ENCODE data around the gene CPA3. TPM values are rescaled to one million over a fixed set of nuclear protein-coding genes. Genes with fewer than 3 reads are reported as not detected.

The CPA3 gene
- total RNA-seq, 4 donors from 2014 or later = 1.9 to 19.8 (median 4.1) TPM

DNA sequence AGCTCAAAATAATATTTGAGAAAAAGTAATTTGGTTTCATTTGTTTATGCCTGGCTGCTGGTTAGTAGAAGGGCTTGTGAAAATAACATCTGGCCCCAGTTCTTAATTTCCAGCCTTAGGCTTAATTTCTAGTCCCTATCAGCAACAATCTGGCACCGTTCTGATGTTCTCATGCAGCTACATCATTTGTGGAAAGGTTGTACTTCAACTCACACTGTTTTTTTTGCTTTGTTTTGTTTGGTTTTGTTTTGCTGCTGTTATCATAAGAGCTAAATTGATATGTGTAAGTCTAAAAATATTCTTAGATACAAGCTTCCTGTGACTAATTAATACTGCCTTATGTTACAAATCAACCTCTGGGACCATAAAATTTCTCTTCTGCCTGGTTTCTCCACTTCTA lies 8.9 kb downstream of the CPA3 start:
- no peak for DNase-seq (ENCODE audit: low spot score in 2 of 2)
- TF ChIP-seq, protein P1, sequence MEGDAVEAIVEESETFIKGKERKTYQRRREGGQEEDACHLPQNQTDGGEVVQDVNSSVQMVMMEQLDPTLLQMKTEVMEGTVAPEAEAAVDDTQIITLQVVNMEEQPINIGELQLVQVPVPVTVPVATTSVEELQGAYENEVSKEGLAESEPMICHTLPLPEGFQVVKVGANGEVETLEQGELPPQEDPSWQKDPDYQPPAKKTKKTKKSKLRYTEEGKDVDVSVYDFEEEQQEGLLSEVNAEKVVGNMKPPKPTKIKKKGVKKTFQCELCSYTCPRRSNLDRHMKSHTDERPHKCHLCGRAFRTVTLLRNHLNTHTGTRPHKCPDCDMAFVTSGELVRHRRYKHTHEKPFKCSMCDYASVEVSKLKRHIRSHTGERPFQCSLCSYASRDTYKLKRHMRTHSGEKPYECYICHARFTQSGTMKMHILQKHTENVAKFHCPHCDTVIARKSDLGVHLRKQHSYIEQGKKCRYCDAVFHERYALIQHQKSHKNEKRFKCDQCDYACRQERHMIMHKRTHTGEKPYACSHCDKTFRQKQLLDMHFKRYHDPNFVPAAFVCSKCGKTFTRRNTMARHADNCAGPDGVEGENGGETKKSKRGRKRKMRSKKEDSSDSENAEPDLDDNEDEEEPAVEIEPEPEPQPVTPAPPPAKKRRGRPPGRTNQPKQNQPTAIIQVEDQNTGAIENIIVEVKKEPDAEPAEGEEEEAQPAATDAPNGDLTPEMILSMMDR (IDR thresholded peaks at IDR 0.05) = no peak
- no peak for TF ChIP-seq POLR2A (IDR thresholded peaks at IDR 0.05)
- H3K4me3 ChIP-seq (ENCODE audit: low read depth, poor library complexity, severe bottlenecking) = no peak overlapping the region
- intact Hi-C loops (cut with DNase I; ENCODE audit: low total_unique reads) = no loop called here
- 28 to 33% methylated on average over 1 of the region's 1 CpG for WGBS, 2 donors

DNA sequence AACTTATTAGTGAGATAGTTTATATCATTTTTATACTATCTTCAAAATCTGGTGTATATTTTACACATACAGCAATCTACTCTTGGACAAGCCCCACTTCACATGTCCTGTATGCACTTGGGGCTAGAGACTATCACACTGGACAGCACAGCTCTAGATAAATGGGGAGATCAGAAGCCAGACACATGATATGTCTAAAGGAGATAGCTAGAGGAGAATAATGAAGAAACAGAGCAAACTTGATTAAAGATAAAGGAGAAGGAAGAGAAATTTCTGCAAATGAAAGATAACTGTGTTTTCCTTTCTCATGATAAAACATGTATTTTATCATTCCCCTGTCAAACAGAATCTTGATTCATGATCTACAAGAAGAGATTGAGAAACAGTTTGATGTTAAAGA lies 13.0 kb downstream of the CPA3 start:
- no peak for DNase-seq (ENCODE audit: low spot score in 2 of 2)
- TF ChIP-seq, protein P1 (IDR thresholded peaks at IDR 0.05) = no peak
- TF ChIP-seq POLR2A (IDR thresholded peaks at IDR 0.05) = no peak
- no peak overlapping the region for H3K4me3 ChIP-seq (ENCODE audit: low read depth, poor library complexity, severe bottlenecking)
- intact Hi-C loops (cut with DNase I; ENCODE audit: low total_unique reads) = no loop called here

DNA sequence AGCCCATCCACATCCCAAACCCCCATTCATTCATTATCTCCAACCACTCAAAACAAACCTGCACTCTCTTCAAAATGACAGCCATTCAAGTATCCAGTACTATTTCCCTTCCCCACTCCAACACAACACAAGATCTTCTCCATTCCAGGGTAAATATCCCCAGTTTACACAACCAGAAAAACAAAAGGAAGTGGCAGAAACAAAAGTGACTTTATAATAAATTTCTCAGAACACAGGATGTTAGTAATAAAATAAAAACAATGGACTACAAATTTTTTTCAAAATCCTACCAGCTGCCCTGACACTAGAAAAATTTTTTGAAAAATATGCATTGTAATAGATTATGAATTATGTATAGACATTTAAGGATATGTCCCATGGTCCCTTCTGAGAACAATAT lies 14.2 kb downstream of the CPA3 start:
- TF ChIP-seq POLR2A (IDR thresholded peaks at IDR 0.05) = no peak
- TF ChIP-seq, protein P1 (IDR thresholded peaks at IDR 0.05) = no peak
- intact Hi-C loops (cut with DNase I; ENCODE audit: low total_unique reads) = no loop called here
- no peak for DNase-seq (ENCODE audit: low spot score in 2 of 2)
- no peak overlapping the region for H3K4me3 ChIP-seq (ENCODE audit: low read depth, poor library complexity, severe bottlenecking)

GRCh38 chr3:148880681-148881080 lies 15.6 kb downstream of the CPA3 start:
- no peak overlapping the region for H3K4me3 ChIP-seq (ENCODE audit: low read depth, poor library complexity, severe bottlenecking)
- intact Hi-C loops (cut with DNase I; ENCODE audit: low total_unique reads) = no loop called here
- DNase-seq (ENCODE audit: low spot score in 2 of 2) = no peak
- no peak for TF ChIP-seq POLR2A (IDR thresholded peaks at IDR 0.05)
- TF ChIP-seq, protein P1 (IDR thresholded peaks at IDR 0.05) = no peak

DNA sequence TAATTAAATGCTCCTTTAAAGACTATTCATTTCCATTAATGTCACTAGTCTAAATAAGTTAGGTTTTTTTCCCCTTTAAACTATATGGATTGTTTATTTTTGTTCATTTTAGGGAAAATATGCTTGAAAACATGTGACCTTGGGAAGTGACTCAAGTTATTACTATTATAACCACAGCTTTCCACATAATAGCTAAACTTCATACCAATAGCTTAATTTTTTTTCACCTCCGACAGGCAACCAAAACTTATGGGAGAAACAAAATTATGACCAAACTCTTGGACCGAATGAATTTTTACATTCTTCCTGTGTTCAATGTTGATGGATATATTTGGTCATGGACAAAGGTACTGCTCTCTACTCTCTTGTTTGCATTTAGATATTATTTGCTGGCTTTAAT lies 16.2 kb downstream of the CPA3 start:
- TF ChIP-seq POLR2A (IDR thresholded peaks at IDR 0.05) = no peak
- TF ChIP-seq, protein P1 (IDR thresholded peaks at IDR 0.05) = no peak
- WGBS, 2 donors = 88 to 93% methylated on average over 2 of the region's 2 CpGs
- DNase-seq (ENCODE audit: low spot score in 2 of 2) = no peak
- intact Hi-C loops (cut with DNase I; ENCODE audit: low total_unique reads) = no loop called here
- H3K4me3 ChIP-seq (ENCODE audit: low read depth, poor library complexity, severe bottlenecking) = no peak overlapping the region

DNA sequence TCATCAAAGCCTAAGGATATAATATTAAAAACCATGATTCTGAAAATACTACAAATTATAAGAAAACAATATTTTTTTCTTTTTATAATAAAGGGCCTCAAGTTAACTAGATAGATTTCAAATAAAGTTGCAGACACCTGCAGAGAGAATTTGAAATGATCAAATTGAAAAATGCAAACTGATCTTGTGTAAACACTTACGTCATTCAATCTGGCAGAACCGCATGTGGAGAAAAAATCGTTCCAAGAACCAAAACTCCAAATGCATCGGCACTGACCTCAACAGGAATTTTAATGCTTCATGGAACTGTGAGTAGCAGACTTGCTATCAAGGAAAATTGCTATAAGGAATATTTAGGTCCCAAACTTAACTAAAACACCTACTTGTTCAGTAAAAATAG lies 17.2 kb downstream of the CPA3 start:
- intact Hi-C loops (cut with DNase I; ENCODE audit: low total_unique reads) = no loop called here
- TF ChIP-seq, protein P1 (IDR thresholded peaks at IDR 0.05) = no peak
- no peak for TF ChIP-seq POLR2A (IDR thresholded peaks at IDR 0.05)

More for the DNA sequence above, 17.2 kb downstream of the CPA3 start:
- DNase-seq (ENCODE audit: low spot score in 2 of 2) = no peak
- 55 to 59% methylated on average over 4 of the region's 4 CpGs for WGBS, 2 donors
- no peak overlapping the region for H3K4me3 ChIP-seq (ENCODE audit: low read depth, poor library complexity, severe bottlenecking)
